Measurements from ENCODE around the gene AGMO. TPM values are rescaled to one million over a fixed set of nuclear protein-coding genes. Genes with fewer than 3 reads are reported as not detected.
"Not testable (repeated sequence)": the region's sequence is repeated elsewhere in the genome, so short reads cannot be mapped to it uniquely, and the experiment has no call there.

AGMO gene
- total RNA-seq, 1 donor from 2014 or later, result 1.4 TPM

DNA sequence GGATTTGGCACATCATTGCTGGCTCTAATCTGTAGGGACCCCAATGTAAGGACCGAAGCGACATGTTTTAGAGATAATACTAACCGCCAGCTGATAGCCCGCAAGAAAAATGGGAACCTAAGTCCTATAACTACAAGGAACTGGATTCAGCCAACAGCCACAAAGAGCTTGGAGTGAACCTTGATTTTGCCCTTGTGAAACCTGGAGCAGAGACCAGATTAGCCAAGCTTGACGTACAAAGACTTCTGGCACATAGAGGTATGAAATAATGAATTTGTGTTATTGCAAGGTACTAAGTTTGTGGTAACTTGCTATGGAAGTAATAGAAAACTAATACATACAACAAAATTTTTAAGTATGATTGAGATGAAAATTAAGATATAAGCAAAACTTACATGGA is 246.9 kb downstream of the AGMO start:
- no peak for DNase-seq

DNA sequence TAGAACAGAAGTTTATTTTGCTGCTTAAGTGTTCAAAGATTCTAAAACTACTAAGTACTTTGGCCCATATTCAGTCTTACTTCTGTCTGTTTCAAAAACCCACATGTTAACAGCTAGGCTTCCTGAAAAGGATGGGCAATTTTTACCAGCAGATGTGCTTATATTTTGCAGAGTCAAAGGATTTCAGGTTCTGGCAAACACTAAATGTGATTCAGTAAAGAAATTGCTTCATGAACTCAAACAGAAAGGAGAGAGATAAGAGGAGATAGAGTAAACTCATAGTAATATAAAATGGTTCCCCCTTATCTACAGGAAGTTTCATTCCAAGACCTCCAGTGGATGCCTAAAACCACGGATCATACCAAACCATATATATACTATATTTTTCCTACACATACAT is 248.5 kb downstream of the AGMO start:
- no peak for DNase-seq

GRCh38 chr7:15309872-15310271 is 251.9 kb downstream of the AGMO start:
- DNase-seq, result peak; percentile 91

GRCh38 chr7:15308821-15309220 is 253.0 kb downstream of the AGMO start:
- no peak for DNase-seq

- DNase-seq, result no peak
Observed at GRCh38 chr7:15306296-15306695, 255.5 kb downstream of the AGMO start.

DNA sequence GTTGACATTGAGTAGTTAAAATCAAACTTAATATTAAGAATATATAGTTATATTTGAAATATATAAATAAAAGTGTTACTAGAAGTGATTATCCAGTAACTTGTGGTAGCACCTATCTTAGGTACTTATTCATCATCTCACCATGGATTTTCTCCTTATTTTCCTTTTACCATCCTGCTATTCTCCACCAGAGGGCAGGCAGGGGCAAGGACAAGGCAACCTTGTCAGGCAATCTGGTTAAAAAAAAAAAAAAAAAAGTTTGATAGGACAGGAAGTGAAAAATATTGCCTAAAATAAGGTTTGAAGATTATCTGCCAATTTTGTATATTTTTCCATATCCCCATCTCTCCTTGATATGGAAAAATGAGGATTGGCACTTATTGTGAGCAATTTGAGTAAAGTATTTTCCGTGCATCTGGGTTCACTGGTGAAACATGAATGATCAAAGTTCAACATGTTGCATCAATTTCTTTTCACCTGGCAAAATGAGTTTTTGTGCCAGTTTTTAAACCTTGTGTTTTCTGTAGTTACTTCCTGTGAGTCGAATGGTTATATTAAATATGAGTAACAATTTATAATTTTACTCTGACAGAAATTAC is 256.7 kb downstream of the AGMO start:
- DNase-seq, result no peak

DNA sequence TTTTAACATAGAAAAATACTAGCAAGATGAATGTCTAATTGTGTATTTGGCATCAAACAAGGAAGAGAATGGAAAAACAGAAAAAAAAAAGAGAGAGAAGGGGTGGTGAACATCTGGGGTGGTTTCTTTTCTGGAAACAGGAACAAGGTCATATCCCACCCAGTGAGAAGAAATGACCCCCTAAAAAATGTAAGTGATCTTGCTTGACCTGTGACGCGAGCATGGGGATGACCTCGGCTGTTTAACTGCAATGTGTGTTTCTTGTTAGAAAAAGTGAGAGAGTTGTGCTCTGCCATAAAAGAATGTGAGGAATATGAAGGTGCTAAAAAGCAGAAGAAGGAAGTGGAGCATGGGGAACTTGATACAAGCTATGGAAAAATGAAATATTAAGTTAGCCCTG is 258.5 kb downstream of the AGMO start:
- DNase-seq, result no peak

GRCh38 chr7:15300986-15301385 is 260.8 kb downstream of the AGMO start:
- not testable (repeated sequence) for DNase-seq

DNA sequence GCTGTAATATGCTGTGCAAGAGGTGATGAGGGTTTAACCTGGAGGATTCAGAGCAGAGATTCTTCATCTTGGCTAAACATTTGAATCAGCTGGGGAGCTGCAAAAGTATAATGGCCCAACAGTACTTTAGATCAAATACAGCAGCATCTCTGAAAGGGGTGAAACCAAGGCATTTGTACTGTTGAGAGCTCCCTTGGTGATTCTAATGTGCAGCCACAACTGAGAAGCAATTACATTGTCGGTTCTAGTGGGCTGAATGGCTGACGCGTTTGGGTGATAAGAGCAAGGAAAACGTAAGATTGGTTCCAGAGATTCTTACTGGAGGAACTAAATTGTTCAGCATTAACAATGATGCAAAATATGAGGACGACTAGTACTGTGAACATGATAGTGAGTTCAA is 269.7 kb downstream of the AGMO start:
- no peak for DNase-seq

- no peak for DNase-seq
Observed at GRCh38 chr7:15291699-15292098, 270.1 kb downstream of the AGMO start.

DNA sequence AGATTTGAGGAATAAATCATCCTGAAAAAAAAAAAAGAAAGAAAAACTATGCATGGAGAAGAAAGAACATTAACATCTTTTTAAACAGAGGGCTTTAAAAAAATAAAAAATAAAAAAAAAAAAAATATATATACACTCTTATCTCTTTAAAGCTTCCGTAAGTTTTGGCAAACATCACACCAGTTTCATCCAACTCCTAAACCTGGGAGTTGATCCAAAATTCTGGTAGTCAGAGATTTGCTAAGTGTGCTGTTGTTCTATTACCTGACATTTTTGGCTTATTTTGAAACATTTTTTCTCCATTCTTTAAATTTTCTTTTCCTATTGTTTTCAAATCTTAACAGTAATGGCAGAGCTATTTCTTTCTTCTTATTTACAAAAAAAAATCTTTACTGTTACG is 273.1 kb downstream of the AGMO start:
- no peak for DNase-seq

- no peak for DNase-seq
Observed at GRCh38 chr7:15284396-15284795, 277.4 kb downstream of the AGMO start.

DNA sequence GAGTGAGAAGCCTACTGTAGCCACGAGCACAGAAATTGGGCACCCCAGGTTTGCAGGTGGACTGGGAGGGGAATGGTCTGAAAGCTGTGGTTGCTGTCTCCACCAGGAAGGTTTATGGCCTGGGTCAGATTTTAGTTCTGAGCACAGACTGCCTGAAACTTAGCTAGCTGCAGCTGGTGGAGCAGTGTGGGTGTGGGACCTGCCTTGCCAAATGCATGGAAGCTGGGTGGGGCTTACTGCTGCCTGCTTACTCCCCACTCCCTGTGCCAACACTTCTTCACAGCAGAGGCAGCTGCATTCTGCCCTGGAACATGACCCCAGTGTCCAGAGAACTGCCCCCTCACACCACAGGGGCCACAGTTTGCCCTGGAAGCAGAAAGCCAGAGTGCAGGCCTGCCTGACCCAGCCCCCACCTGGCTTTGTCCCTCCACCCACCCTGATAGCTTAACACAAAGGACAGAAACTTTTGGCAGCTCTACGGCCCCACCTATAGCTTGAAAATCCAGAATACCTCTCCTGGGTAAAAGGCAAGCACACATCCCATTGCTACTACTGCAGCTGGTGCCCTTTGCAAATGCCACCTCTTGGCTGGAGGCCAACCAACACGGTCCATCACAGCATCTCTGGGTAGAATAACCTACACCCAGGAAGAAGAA is 281.6 kb downstream of the AGMO start:
- no peak for DNase-seq

GRCh38 chr7:15279640-15280039 is 282.2 kb downstream of the AGMO start:
- DNase-seq, result no peak

GRCh38 chr7:15257689-15258088 is 304.1 kb downstream of the AGMO start:
- DNase-seq, result peak; percentile 43

GRCh38 chr7:15252181-15252580 is 309.6 kb downstream of the AGMO start:
- DNase-seq, result no peak

DNA sequence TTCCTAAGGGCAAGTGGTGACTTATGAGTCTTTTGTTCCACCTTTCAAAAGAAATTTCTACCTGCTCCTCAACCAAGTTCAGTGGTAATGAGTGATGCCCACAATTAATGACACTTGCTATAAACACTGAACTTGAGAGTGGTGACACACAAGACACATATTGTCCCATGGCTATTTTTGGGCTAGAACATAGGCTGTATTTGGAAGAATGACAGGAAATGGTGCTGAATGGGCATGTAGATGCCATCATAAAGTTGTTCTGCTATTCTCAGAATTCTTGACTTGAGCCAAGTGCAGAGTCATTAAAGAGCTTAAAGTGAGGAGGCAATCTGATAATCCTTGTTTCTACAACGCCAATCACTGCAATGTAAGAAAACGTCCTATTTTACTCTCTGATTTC is 313.3 kb downstream of the AGMO start:
- no peak for DNase-seq

DNA sequence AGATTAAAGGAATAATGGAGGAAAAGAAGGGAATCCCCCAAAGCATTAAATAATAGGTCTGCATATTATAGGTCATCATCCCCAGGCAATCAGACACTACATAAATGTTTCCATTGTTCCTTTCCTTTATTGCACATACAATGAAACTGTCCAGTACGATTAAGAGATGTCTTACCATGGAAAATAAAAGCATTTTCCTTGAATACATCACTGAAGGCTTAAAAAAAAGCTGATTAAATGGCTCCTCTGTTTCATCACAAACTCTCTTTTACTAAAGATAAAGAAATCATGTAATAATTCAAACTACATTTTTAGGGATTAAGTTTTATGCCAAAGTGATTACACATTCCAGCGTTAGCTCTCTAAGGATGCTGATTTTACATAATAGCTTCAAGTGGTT is 316.0 kb downstream of the AGMO start:
- DNase-seq, result no peak

GRCh38 chr7:15239801-15240200 is 322.0 kb downstream of the AGMO start:
- no peak for DNase-seq

DNA sequence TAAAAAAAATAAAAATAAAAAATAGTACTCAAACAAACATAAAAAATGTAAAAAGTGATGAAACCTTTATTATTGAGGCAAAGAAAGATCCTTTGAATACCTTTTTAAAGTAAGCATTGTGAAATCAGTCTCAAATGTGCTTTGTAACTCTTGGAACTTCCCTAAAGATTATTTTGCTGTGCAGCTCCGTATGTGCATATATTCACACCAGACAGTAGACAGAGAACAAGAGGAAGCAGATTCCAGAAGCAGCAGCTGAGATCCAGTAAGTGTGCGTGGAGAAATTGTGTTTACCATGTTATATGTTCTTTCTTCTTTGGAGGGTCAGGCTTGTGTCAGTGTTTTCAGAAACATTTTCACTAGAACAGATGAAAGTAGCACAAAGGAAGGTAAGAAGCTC is 324.9 kb downstream of the AGMO start:
- no peak for DNase-seq

DNA sequence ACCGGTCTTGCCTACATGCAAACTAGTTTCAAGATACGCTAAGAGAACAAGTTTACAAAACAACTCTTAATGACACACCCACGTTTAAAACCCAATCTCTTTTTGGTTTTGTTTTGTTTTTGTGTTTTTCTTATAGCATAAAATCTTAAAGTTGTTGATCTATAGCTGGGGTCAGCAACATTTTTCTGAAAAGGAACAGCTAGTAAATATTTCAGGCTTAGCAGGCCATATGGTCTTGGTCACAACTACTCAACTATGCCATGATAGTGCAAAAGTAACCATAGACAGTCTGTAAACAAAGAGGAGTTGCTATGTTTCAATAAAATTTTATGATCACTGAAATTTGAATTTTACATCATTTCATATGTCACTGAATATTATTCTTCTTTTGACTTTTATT is 327.4 kb downstream of the AGMO start:
- DNase-seq, result no peak

- no peak for DNase-seq
Observed at GRCh38 chr7:15228831-15229230, 333.0 kb downstream of the AGMO start.

GRCh38 chr7:15225981-15226380 is 335.8 kb downstream of the AGMO start:
- no peak for DNase-seq

DNA sequence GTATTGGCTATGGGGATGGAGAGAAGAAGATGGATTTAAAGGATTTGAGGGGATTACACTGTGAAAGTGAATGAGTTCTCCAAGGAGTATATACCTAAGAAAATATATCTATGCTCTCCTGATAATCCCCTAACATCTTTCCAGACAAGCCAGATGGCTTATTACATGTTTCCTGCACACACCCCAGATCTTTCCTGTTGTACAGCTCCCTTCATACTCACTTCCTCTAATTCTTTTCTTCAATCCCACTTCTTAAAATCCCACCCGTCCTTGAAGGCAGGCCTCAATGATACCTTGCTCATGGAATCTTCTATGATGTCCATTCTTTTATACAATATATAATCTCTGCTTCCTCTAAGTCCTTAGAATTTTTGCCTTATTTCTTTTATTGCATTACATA is 342.1 kb downstream of the AGMO start:
- DNase-seq, result no peak

- no peak for DNase-seq
Observed at GRCh38 chr7:15218261-15218660, 343.6 kb downstream of the AGMO start.
